WTC11 (cell line): ENCODE data around the gene CDRT15L2.
"Not testable (repeated sequence)": the region's sequence is repeated elsewhere in the genome, so short reads cannot be mapped to it uniquely, and the experiment has no call there.

ENCODE experiments used
- CBFB ChIP-seq: sonication (generic); formaldehyde crosslinking; IDR thresholded peaks from 2 replicates; pipeline ENCODE4 v1.8.1; 2022; ENCODE audit warnings: mild to moderate bottlenecking, low read depth, missing genetic modification reagents
- FOXP1 ChIP-seq: sonication (generic); formaldehyde crosslinking; IDR thresholded peaks from 2 replicates; pipeline ENCODE4 v1.8.0; 2022; ENCODE audit warnings: missing genetic modification reagents, mild to moderate bottlenecking, moderate library complexity, borderline replicate concordance
- JUN ChIP-seq: sonication (generic); formaldehyde crosslinking; IDR thresholded peaks from 2 replicates; pipeline ENCODE4 v1.8.0; 2023; ENCODE audit warnings: mild to moderate bottlenecking, missing genetic modification reagents
- MXD4 ChIP-seq: fragments of 250-450 bp; sonication (Bioruptor Pico); IDR thresholded peaks from 2 replicates; pipeline ENCODE4 v1.8.0; 2021; ENCODE audit warnings: mild to moderate bottlenecking, moderate library complexity, borderline replicate concordance
- MYBL2 ChIP-seq: sonication (generic); formaldehyde crosslinking; IDR thresholded peaks from 2 replicates; pipeline ENCODE4 v1.8.1; 2023; ENCODE audit warnings: mild to moderate bottlenecking, moderate library complexity, missing genetic modification reagents
- SMAD3 ChIP-seq: sonication (generic); formaldehyde crosslinking; IDR thresholded peaks from 2 replicates; pipeline ENCODE4 v1.8.0; 2022; ENCODE audit warnings: missing genetic modification reagents, mild to moderate bottlenecking, borderline replicate concordance
- ZBTB21 ChIP-seq: sonication (generic); formaldehyde crosslinking; IDR thresholded peaks from 2 replicates; pipeline ENCODE4 v1.8.1; 2023; ENCODE audit warnings: mild to moderate bottlenecking, missing genetic modification reagents, borderline replicate concordance
- ZNF416 ChIP-seq: fragments of 250-450 bp; sonication (Bioruptor Pico); IDR thresholded peaks from 2 replicates; pipeline ENCODE4 v1.9.0; 2021; ENCODE audit warnings: mild to moderate bottlenecking, inconsistent platforms
- TF ChIP-seq, protein P1 (sequence below): fragments of 200-600 bp; IDR thresholded peaks from 2 replicates; pipeline ENCODE4 v1.8.0; 2022; ENCODE audit warnings: antibody characterized with exemption
- TF ChIP-seq, protein P2 (sequence below): sonication (generic); formaldehyde crosslinking; IDR thresholded peaks from 2 replicates; pipeline ENCODE4 v1.8.1; 2022; ENCODE audit warnings: mild to moderate bottlenecking, moderate library complexity, missing genetic modification reagents
- TF ChIP-seq, protein P3 (sequence below): sonication (generic); formaldehyde crosslinking; conservative IDR thresholded peaks from 2 replicates; pipeline ENCODE4 v1.8.1; 2022; ENCODE audit warnings: mild to moderate bottlenecking, missing genetic modification reagents
- TF ChIP-seq, protein P4 (sequence below): sonication (generic); formaldehyde crosslinking; IDR thresholded peaks from 2 replicates; pipeline ENCODE4 v1.8.0; 2022; ENCODE audit warnings: mild to moderate bottlenecking, missing genetic modification reagents
- TF ChIP-seq, protein P5 (sequence below): sonication (generic); formaldehyde crosslinking; IDR thresholded peaks from 2 replicates; pipeline ENCODE4 v1.8.1; 2023; ENCODE audit warnings: mild to moderate bottlenecking, missing genetic modification reagents

DNA sequence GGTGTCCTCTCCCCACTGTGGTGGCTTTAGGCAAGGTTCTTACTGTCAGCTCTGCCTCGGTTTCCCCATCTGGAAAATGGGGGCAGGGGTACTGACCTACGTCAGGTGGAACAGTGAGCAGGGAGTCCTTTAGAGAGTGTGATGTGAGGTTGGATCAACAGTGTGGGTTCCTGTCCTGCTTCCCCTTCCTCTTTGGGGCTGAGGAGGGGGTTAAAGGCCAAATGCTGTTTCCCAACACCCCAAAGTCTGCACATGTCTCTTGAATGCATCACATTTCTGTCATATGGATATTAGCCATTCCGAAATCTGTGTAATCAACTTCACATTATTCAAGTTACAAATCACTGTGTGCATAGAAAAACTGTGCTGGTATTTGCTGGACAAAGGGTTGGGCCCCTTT is 35.9 kb downstream of the CDRT15L2 start:
- TF ChIP-seq, protein P1, sequence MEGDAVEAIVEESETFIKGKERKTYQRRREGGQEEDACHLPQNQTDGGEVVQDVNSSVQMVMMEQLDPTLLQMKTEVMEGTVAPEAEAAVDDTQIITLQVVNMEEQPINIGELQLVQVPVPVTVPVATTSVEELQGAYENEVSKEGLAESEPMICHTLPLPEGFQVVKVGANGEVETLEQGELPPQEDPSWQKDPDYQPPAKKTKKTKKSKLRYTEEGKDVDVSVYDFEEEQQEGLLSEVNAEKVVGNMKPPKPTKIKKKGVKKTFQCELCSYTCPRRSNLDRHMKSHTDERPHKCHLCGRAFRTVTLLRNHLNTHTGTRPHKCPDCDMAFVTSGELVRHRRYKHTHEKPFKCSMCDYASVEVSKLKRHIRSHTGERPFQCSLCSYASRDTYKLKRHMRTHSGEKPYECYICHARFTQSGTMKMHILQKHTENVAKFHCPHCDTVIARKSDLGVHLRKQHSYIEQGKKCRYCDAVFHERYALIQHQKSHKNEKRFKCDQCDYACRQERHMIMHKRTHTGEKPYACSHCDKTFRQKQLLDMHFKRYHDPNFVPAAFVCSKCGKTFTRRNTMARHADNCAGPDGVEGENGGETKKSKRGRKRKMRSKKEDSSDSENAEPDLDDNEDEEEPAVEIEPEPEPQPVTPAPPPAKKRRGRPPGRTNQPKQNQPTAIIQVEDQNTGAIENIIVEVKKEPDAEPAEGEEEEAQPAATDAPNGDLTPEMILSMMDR = not testable (repeated sequence)
- TF ChIP-seq, protein P2, sequence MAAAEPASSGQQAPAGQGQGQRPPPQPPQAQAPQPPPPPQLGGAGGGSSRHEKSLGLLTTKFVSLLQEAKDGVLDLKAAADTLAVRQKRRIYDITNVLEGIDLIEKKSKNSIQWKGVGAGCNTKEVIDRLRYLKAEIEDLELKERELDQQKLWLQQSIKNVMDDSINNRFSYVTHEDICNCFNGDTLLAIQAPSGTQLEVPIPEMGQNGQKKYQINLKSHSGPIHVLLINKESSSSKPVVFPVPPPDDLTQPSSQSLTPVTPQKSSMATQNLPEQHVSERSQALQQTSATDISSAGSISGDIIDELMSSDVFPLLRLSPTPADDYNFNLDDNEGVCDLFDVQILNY = not testable (repeated sequence)
- TF ChIP-seq JUN (CRISPR knock-in tag); MXD4 (CRISPR knock-in tag); CBFB; MYBL2; ZBTB21 (CRISPR knock-in tag); SMAD3 (CRISPR knock-in tag); FOXP1 (CRISPR knock-in tag); ZNF416 (CRISPR knock-in tag): not testable (repeated sequence)
- TF ChIP-seq, protein P3, sequence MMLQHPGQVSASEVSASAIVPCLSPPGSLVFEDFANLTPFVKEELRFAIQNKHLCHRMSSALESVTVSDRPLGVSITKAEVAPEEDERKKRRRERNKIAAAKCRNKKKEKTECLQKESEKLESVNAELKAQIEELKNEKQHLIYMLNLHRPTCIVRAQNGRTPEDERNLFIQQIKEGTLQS (CRISPR knock-in tag) = not testable (repeated sequence)
- TF ChIP-seq, protein P4, sequence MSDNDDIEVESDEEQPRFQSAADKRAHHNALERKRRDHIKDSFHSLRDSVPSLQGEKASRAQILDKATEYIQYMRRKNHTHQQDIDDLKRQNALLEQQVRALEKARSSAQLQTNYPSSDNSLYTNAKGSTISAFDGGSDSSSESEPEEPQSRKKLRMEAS = not testable (repeated sequence)
- TF ChIP-seq, protein P5, sequence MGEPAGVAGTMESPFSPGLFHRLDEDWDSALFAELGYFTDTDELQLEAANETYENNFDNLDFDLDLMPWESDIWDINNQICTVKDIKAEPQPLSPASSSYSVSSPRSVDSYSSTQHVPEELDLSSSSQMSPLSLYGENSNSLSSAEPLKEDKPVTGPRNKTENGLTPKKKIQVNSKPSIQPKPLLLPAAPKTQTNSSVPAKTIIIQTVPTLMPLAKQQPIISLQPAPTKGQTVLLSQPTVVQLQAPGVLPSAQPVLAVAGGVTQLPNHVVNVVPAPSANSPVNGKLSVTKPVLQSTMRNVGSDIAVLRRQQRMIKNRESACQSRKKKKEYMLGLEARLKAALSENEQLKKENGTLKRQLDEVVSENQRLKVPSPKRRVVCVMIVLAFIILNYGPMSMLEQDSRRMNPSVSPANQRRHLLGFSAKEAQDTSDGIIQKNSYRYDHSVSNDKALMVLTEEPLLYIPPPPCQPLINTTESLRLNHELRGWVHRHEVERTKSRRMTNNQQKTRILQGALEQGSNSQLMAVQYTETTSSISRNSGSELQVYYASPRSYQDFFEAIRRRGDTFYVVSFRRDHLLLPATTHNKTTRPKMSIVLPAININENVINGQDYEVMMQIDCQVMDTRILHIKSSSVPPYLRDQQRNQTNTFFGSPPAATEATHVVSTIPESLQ (CRISPR knock-in tag) = not testable (repeated sequence)
